NCI-H2107 treated with DMSO at 0.1 percent for 48 hours (cell line): ENCODE results near the gene PAIP2.
"Not testable (repeated sequence)": the region's sequence is repeated elsewhere in the genome, so short reads cannot be mapped to it uniquely, and the experiment has no call there.

Experiments used
- DNase-seq: peaks from one replicate; lab custom pipeline; 2025; ENCODE audit not compliant: unreplicated experiment; lab: John Stamatoyannopoulos, UW

PAIP2 gene

DNA sequence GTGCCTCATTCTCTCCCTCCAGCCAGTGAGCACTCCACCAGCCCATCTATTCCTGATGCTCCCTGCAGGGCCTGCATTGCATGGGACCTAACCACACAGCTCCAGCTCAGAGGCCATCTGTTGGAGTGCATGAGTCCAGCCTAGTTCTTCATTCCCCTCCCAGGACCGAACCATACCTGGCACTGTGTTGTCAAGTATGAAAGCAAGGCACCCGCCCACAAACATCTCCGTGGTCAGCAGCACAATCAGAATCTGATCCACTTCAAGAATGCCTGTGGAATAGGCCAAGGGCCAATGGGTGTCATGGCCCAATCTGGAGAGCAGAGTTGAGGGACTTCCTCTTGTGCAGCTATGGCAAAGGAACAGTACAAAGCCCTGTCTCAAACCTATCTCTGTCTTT, 35.6 kb downstream of the PAIP2 start:
- no peak for DNase-seq

GRCh38 chr5:139378101-139378825, 36.6 kb downstream of the PAIP2 start:
- DNase-seq: no peak

DNA sequence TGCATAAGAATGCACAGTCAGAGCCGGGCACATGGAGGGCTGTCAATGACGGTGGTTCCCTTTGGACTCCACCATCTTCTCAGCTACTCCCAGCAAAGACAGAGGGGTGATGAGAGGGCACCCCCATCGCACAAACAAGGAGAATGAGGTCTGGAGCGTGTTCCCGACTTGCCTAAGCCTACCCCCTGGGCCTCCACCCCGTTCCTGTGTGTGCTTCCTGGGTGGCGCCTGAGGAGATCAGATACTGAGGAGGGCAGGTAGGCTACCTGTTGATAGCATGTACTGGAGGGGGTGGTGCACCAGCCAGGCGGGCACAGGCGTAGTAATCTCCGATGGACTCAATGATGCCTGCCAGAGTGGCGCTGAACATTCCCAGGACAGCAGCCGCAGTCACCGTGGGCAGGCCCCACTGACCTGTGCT, 37.3 kb downstream of the PAIP2 start:
- no peak for DNase-seq

GRCh38 chr5:139379626-139380449, 38.2 kb downstream of the PAIP2 start:
- DNase-seq: no peak

- no peak for DNase-seq
These were observed 40.4 kb downstream of the PAIP2 start for GRCh38 chr5:139381837-139382761.

GRCh38 chr5:139382807-139383206, 41.2 kb downstream of the PAIP2 start:
- DNase-seq: no peak

- DNase-seq: no peak
These were observed 41.8 kb downstream of the PAIP2 start, which contains the start of gene SLC23A1 for GRCh38 chr5:139383275-139383992. Gene SLC23A1, minus strand, starts transcription at chr5:139383297. Its CDS starts 44 bp downstream, at chr5:139383253.

DNA sequence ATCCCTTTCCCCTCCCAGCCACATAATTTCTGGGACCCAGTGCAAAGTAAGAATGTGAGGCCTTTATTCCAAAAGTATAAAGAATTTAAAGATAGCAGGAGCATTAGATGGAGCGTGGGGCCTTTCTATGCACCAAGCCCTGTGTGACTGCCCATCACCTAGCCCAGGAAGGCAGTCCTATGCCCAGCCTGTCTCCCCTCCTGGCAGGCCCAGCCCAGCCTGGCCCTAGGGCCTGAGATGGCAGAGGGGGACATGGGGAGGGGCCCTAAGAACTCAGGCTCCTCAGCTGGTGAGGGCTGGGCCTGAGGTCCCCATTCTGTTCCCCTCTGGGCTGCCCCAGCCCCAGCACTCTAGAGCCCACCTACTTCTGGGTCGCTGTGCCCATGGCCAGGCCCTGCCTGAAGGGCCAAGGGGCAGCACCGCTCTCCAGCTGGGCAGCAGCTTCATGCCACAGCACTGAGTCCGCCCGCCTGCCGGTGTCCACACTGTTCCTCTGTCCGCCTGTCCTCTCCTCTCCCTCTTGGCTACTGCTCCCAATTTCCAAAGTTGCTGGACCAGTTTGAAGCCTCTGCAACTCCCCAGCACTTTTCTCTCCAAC, 42.4 kb downstream of the PAIP2 start:
- no peak for DNase-seq

DNA sequence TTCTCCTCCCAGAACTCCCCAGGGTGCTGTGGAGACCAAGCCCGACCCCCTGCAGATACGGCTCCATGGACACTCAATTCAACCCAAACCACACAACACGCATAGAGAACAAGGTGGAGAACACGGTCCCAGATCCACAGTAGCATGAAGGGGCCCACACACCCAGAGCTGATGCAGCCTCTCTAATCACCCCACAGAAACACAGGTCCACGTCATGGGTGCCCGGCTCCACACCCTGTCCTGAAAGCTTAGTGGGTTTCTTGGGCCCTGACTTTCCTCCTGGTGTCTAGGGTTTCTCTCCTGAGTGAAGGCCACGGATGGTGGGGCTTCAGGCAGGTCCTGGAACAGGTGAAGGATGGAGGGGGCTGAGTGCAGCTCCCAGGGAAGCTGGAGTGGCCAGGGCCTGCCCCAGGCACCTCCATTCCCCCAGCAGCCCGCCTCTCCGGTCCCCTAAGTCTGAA, 43.0 kb downstream of the PAIP2 start:
- no peak for DNase-seq

DNA sequence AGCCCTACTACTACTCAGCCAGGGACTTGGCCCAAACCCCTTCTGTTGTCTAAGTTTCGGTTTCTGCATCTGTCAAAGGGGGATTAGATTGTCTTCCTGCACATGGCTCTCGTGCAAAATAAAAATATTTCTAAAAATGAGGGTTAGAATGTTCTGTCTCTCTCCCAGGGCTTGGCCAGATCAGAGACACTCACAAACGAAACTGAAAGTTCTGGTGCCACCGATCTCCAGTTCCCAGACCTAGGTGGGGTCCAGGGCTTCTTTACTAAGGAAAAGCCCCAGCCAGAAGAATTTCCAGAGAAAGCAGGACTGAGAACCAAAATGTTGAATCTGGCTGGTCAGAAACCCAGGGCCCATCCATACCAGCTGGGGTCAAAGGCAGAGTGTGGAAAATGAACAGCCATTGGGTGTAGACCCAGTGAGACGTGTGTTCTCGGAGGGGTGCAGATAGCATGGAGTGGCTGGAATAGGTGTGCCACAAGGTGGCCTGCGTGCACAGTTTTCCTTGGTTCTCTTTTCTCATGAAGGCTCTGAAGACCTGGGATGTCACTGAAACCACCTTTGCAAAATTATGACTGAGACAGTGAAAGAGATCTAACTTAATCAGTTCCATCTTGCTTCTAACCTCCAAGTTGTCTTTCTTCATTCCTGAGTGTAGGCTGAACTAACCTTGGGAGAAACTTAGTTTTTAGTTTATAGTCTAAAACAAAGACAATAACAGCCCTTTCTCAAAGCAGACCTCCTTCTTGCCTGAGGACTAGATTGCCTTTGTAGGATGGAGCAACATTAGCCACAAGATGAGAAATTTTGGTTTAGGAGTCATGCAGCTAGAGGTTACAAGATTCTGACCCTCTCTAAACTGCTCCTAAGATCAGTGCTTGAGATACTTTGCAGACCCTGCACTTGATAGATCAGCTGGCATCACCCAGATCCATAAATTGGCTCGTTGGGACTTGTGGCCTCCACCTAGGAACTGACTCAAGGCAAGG, 43.7 kb downstream of the PAIP2 start:
- no peak for DNase-seq

GRCh38 chr5:139386050-139386438, 44.4 kb downstream of the PAIP2 start:
- no peak for DNase-seq

GRCh38 chr5:139386956-139387355, 45.3 kb downstream of the PAIP2 start:
- DNase-seq: not testable (repeated sequence)

- no peak for DNase-seq
These were observed 46.0 kb downstream of the PAIP2 start for GRCh38 chr5:139387611-139388197.

- DNase-seq: peak; percentile 26
These were observed 46.7 kb downstream of the PAIP2 start for GRCh38 chr5:139388198-139388821.

GRCh38 chr5:139389701-139390638, 48.3 kb downstream of the PAIP2 start, which contains the start of gene MZB1:
Gene MZB1, minus strand, starts transcription at chr5:139389913. Its CDS starts 57 bp downstream, at chr5:139389856.
- no peak for DNase-seq

DNA sequence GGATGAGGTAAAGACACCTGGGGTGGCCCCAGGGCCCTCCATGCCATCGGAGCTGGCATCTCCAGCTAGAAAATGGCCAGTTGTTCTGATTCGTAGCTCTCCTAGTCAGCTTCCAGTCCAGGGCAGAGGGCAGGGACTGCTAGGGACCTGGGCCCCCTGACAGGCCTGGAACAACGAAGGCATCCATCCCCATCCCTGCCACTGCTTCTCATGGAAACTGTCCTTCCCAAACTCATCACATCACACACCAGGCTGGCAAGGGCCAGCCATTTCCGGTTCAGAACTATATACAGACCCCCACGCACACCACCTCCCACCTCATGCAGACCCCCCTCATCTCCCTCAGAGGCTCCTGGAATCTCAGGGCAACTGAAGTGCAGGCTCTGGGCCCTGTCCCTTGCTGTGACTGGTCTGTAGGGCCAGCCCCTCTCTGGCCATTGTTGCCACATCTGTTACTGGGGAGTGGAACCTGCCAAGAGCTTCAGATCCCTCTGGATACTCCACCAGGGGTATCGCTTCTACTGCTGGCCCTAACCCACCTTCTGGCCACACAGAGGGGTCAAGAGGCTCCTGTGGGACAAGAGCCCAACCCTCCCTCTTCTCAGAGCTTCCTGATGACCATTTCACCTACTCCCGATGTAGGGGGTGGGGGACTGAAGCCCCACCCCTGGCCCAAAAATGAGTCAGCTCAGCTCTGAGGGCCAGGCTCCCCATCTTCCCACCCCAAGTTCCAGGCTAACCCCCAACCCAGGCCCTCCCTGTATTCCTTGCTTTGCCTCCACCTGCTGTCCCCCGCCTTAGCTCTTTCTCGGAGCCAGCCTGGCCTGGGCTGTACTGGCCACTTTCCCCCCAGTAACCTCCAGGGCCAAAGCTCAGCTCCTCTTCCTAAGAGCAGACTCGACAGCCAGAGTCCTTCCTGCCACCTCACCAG, 49.2 kb downstream of the PAIP2 start:
- no peak for DNase-seq
